GM12878 (cell line): ENCODE measurements around the gene OTOR. TPM values are rescaled to one million over a fixed set of nuclear protein-coding genes. Genes with fewer than 3 reads are reported as not detected.

Source experiments
- ATAC-seq: fragments of 200-7000 bp; cut with Tn5 transposase; 3 replicates; pipeline ENCODE4 v1.9.1; 2020; ENCODE audit warnings: mild to moderate bottlenecking, moderate library complexity
- BruUV-seq: library from RNA; stranded (reverse); fragments of 400-500 nt; replicated peaks from 2 replicates; lab custom pipeline; 2021; lab: Mats Ljungman, UMichigan
- CTCF ChIA-PET: fragments of 300-600 bp; sonication (Branson Sonifier 250); formaldehyde crosslinking; extraction: SDS; loops from one replicate; lab custom pipeline; 2021; ENCODE audit warnings: inconsistent platforms; lab: Yijun Ruan, JAX
- POLR2A ChIA-PET: fragments of 350-600 bp; formaldehyde crosslinking; extraction: SDS; loops from one replicate; lab custom pipeline; 2021; ENCODE audit warnings: inconsistent platforms; lab: Charles Lee
- RAD21 ChIA-PET: fragments of 300-600 bp; sonication (Branson Sonifier 250); formaldehyde crosslinking; loops from one replicate; lab custom pipeline; 2023; ENCODE audit warnings: antibody characterized with exemption; ENCODE audit not compliant: unreplicated experiment; lab: Charles Lee
- SMC1A ChIA-PET: fragments of 300-600 bp; sonication (Branson Sonifier 250); formaldehyde crosslinking; loops from one replicate; lab custom pipeline; 2023; ENCODE audit not compliant: unreplicated experiment, uncharacterized antibody; lab: Charles Lee
- DNase-seq: peaks from one replicate; pipeline ENCODE4 v3.0.0-alpha.2; 2011; ENCODE audit warnings: low read depth, low spot score
- FAIRE-seq: peaks from 3 replicates; lab custom pipeline; 2011; peaks lifted over from hg19 to GRCh38; lab: Jason Lieb, UNC
- H2AFZ ChIP-seq: 2 replicates; pipeline ENCODE4 v1.6.0; 2011; ENCODE audit warnings: low read depth, low read length, control low read depth; ENCODE audit not compliant: control insufficient read depth
- H3K27ac ChIP-seq: 2 replicates; pipeline ENCODE4 v1.5.1; 2011; ENCODE audit warnings: control low read depth; ENCODE audit not compliant: control insufficient read depth, insufficient read depth
- H3K27me3 ChIP-seq, 2 experiments: replicated peaks in 1 of 2; 2 replicates each; pipeline versions ENCODE4 v1.6.0 to v1.6.1; 2011; ENCODE audit warnings: low read length in 1 of 2; ENCODE audit not compliant: control insufficient read depth in 2 of 2, insufficient read depth in 2 of 2
- H3K36me3 ChIP-seq, 2 experiments: 2 replicates each; pipeline ENCODE4 v1.5.1; 2011; ENCODE audit warnings: low read length in 1 of 2; ENCODE audit not compliant: control insufficient read depth in 2 of 2, insufficient read depth in 2 of 2
- H3K4me1 ChIP-seq: 2 replicates; pipeline ENCODE4 v1.6.1; 2011; ENCODE audit warnings: mild to moderate bottlenecking, low read length, moderate library complexity, mixed read lengths; ENCODE audit not compliant: control insufficient read depth, insufficient read depth
- H3K4me2 ChIP-seq: 2 replicates; pipeline ENCODE4 v1.6.0; 2011; ENCODE audit warnings: control low read depth; ENCODE audit not compliant: control insufficient read depth, insufficient read depth
- H3K4me3 ChIP-seq: fragments of 200-600 bp; sonication (generic); 2 replicates; pipeline ENCODE4 v1.5.1; 2016
- H3K79me2 ChIP-seq: 2 replicates; pipeline ENCODE4 v1.6.0; 2011; ENCODE audit warnings: low read length; ENCODE audit not compliant: control insufficient read depth, insufficient read depth
- H3K9ac ChIP-seq: 2 replicates; pipeline ENCODE4 v1.8.0; 2011; ENCODE audit warnings: low read length, control low read depth, mixed read lengths; ENCODE audit not compliant: control insufficient read depth, insufficient read depth
- H3K9me3 ChIP-seq: replicated peaks from 3 replicates; pipeline ENCODE4 v1.5.1; 2011; ENCODE audit warnings: mild to moderate bottlenecking, low read length; ENCODE audit not compliant: control insufficient read depth, insufficient read depth
- H4K20me1 ChIP-seq: 2 replicates; pipeline ENCODE4 v1.6.0; 2011; ENCODE audit not compliant: control insufficient read depth, insufficient read depth
- ATF3 ChIP-seq: IDR thresholded peaks from 2 replicates; pipeline ENCODE4 v1.6.1; 2011; ENCODE audit warnings: low read depth, mild to moderate bottlenecking, low read length, moderate library complexity, borderline replicate concordance; ENCODE audit errors: extremely low read depth
- BRCA1 ChIP-seq: IDR thresholded peaks from 2 replicates; pipeline ENCODE4 v1.6.1; 2011; ENCODE audit warnings: low read depth, low read length, improper control_type of control experiment
- CBX3 ChIP-seq: fragments of 200-600 bp; sonication (generic); IDR thresholded peaks from 2 replicates; pipeline ENCODE4 v1.6.1; 2016; ENCODE audit warnings: low read depth, borderline replicate concordance
- CEBPB ChIP-seq, 2 experiments: fragments of 150-350 bp in 1 of 2; IDR thresholded peaks; 2 replicates each; pipeline ENCODE4 v1.6.1; 2012 to 2014; ENCODE audit warnings: low read depth in 2 of 2, low read length in 2 of 2, borderline replicate concordance in 1 of 2, inconsistent platforms in 1 of 2
- HCFC1 ChIP-seq: fragments of 150-350 bp; IDR thresholded peaks from 2 replicates; pipeline ENCODE4 v1.6.1; 2014; ENCODE audit warnings: low read length
- MTA3 ChIP-seq: IDR thresholded peaks from 2 replicates; pipeline ENCODE4 v1.6.1; 2012; ENCODE audit warnings: low read length, inconsistent platforms, borderline replicate concordance
- NR2F1 ChIP-seq: fragments of 450-650 bp; conservative IDR thresholded peaks from 2 replicates; pipeline ENCODE4 v1.6.1; 2017; ENCODE audit warnings: mild to moderate bottlenecking
- POLR2AphosphoS5 ChIP-seq: IDR thresholded peaks from 2 replicates; pipeline ENCODE4 v1.6.1; 2011; ENCODE audit warnings: mild to moderate bottlenecking, low read length, inconsistent platforms
- SIX5 ChIP-seq: IDR thresholded peaks from 2 replicates; pipeline ENCODE4 v1.6.1; 2011; ENCODE audit warnings: mild to moderate bottlenecking, low read depth, low read length, moderate library complexity; ENCODE audit not compliant: severe bottlenecking
- SMARCA5 ChIP-seq: fragments of 450-650 bp; IDR thresholded peaks from 2 replicates; pipeline ENCODE4 v1.6.1; 2017; ENCODE audit warnings: mild to moderate bottlenecking
- SPI1 ChIP-seq: IDR thresholded peaks from 2 replicates; pipeline ENCODE4 v1.6.1; 2011; ENCODE audit warnings: low read depth, mild to moderate bottlenecking, low read length, moderate library complexity, borderline replicate concordance; ENCODE audit not compliant: insufficient read depth
- SREBF1 ChIP-seq: IDR thresholded peaks from 2 replicates; pipeline ENCODE4 v1.6.1; 2012; ENCODE audit warnings: mild to moderate bottlenecking, low read length
- SUZ12 ChIP-seq: fragments of 200-600 bp; sonication (generic); IDR thresholded peaks from one replicate; pipeline ENCODE4 v1.6.1; 2018; ENCODE audit warnings: antibody characterized with exemption, mild to moderate bottlenecking; ENCODE audit not compliant: unreplicated experiment
- ZNF274 ChIP-seq: IDR thresholded peaks from one replicate; pipeline ENCODE4 v1.8.0; 2011; ENCODE audit not compliant: insufficient read length, insufficient read depth
- WGBS: methylation state at CpG from one replicate; pipeline ENCODE4 v1.1.6; 2016; ENCODE audit warnings: low lambda C conversion rate; ENCODE audit not compliant: insufficient replicate concordance, insufficient coverage; ENCODE audit errors: missing lambda C conversion rate; 5-methylcytosine and 5-hydroxymethylcytosine counted together
- in situ Hi-C: fragments of 300-500 bp; cut with MboI; formaldehyde crosslinking; loops from 9 replicates; pipeline ENCODE4 v1.14.3; 2018; ENCODE audit warnings: mixed read lengths
- intact Hi-C: fragments of 100-400 bp; cut with micrococcal nuclease; formaldehyde crosslinking; loops from one replicate; pipeline ENCODE4 v1.14.2; 2022; ENCODE audit not compliant: unreplicated experiment
- polyA plus RNA-seq, 11 experiments: library from polyadenylated mRNA; depleted of rRNA in 4 of 11; unstranded in 6 of 11; stranded (reverse) in 5 of 11; fragments of >200 nt; fragmentation: Nextera tagmentation in 4 of 11; fragmentation: Illumina TruSeq in 1 of 11; extraction: Ambion mirVana in 4 of 11; extraction: Trizol in 1 of 11; gene quantifications; 1 replicate in 1 of 11; 2 replicates in 10 of 11; pipeline versions ENCODE4 v1.2.1 to v1.2.3, GENCODE V29; 2011 to 2016; ENCODE audit warnings: inconsistent platforms in 2 of 11, missing spikeins in 2 of 11, low read depth in 1 of 11
- total RNA-seq, 4 experiments: library from RNA; depleted of rRNA in 3 of 4; stranded (reverse); fragments of >200 nt in 3 of 4; fragmentation: Illumina TruSeq in 1 of 4; extraction: Trizol in 1 of 4; gene quantifications; 2 replicates each; pipeline versions ENCODE4 v1.2.1 to v1.2.3, GENCODE V29; 2013 to 2021
- TF ChIP-seq, protein P1 (sequence below): fragments of 450-650 bp; IDR thresholded peaks from 2 replicates; pipeline ENCODE4 v1.6.1; 2016; ENCODE audit warnings: mild to moderate bottlenecking, moderate library complexity, borderline replicate concordance

Gene OTOR
- total and polyA plus RNA-seq, 10 of the 15 experiments (the other 5 are each of a cell fraction or from before 2014, with no cell fraction given) = not detected

DNA sequence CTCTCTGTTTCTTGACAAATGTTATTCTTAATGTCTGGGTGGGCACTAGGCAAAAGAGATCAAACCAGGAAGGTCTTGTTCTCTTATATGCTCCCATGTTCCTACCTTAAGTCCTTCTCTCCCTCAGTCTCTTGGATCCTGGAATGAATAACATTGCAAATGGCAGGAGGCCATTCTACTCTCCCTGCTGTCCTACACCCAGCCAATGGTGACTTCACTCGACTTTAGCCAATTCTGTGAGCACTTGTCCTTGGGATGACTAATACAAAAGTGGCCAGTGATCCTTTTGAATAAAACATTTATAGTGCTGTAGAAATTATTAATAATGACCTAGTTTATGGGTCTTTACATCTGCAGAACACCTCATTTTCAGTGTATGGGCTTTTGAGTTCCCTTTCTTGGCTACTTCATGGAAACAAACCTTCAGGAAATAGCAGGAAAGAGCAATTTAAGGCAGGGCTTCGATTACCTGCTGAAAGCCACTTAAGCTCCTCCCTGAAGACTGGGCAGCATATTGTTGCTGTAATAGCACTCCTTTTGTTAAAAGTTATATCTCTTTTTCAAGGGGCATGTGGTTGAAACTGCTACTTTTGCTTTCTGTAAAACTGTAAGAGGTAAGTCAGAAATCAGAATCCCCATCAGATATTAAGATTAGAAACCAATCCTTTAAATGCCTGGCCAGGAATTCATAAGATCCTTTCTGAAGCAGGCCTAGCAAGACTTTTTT lies 10.5 kb downstream of the OTOR start:
- WGBS = 10% methylated on average over 2 of the region's 2 CpGs
- peak; percentile 45; the same call in 1 of the 3 replicates for ATAC-seq
- TF ChIP-seq SPI1 = no peak
- no peak for TF ChIP-seq POLR2AphosphoS5
- TF ChIP-seq NR2F1 = no peak
- no peak for TF ChIP-seq CEBPB (IDR thresholded peaks at IDR 0.05; ENCODE audit: borderline replicate concordance in 1 of 2, low read depth in 2 of 2, low read length in 2 of 2)
- no peak for TF ChIP-seq ATF3
- no peak for TF ChIP-seq SMARCA5
- no peak for TF ChIP-seq BRCA1
- TF ChIP-seq ZNF274 = no peak
- no peak for TF ChIP-seq SIX5
- TF ChIP-seq HCFC1 = no peak
- no peak for TF ChIP-seq SREBF1
- no peak for TF ChIP-seq CBX3
- TF ChIP-seq, protein P1, sequence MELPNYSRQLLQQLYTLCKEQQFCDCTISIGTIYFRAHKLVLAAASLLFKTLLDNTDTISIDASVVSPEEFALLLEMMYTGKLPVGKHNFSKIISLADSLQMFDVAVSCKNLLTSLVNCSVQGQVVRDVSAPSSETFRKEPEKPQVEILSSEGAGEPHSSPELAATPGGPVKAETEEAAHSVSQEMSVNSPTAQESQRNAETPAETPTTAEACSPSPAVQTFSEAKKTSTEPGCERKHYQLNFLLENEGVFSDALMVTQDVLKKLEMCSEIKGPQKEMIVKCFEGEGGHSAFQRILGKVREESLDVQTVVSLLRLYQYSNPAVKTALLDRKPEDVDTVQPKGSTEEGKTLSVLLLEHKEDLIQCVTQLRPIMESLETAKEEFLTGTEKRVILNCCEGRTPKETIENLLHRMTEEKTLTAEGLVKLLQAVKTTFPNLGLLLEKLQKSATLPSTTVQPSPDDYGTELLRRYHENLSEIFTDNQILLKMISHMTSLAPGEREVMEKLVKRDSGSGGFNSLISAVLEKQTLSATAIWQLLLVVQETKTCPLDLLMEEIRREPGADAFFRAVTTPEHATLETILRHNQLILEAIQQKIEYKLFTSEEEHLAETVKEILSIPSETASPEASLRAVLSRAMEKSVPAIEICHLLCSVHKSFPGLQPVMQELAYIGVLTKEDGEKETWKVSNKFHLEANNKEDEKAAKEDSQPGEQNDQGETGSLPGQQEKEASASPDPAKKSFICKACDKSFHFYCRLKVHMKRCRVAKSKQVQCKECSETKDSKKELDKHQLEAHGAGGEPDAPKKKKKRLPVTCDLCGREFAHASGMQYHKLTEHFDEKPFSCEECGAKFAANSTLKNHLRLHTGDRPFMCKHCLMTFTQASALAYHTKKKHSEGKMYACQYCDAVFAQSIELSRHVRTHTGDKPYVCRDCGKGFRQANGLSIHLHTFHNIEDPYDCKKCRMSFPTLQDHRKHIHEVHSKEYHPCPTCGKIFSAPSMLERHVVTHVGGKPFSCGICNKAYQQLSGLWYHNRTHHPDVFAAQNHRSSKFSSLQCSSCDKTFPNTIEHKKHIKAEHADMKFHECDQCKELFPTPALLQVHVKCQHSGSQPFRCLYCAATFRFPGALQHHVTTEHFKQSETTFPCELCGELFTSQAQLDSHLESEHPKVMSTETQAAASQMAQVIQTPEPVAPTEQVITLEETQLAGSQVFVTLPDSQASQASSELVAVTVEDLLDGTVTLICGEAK = no peak
- no peak for TF ChIP-seq SUZ12
- no peak for TF ChIP-seq MTA3
- no peak overlapping the region for H2AFZ ChIP-seq
- no peak for DNase-seq
- FAIRE-seq = no peak
- in situ Hi-C loops (no loop called here), intact Hi-C loops (no loop called here)
- ChIA-PET CTCF (no interaction called here), POLR2A (no interaction called here), SMC1A (no interaction called here), RAD21 (no interaction called here)
- no peaks in the 10 kb centered on the region; a peak in 2 of 4 replicates for H3K27me3 ChIP-seq
- no peaks in the 10 kb centered on the region for H4K20me1 ChIP-seq
- H3K36me3 ChIP-seq = no peaks in the 10 kb centered on the region
- H3K4me1 ChIP-seq = peaks cover 6% of the 10 kb centered on the region; the same call in 1 of the 2 replicates
- no peak overlapping the region for H3K9ac ChIP-seq
- H3K9me3 ChIP-seq = no peaks in the 10 kb centered on the region; the same call in 2 of the 3 replicates
- H3K79me2 ChIP-seq = no peaks in the 10 kb centered on the region
- no TSS peak for BruUV-seq
- H3K4me2 ChIP-seq = no peak overlapping the region
- no peak overlapping the region for H3K27ac ChIP-seq
- no peak overlapping the region for H3K4me3 ChIP-seq
